Astrocyte (in vitro differentiated cells and primary cell): ENCODE measurements around the gene RASEF. TPM values are rescaled to one million over a fixed set of nuclear protein-coding genes. Genes with fewer than 3 reads are reported as not detected.

ENCODE experiments used
- DNase-seq: peaks from one replicate; pipeline ENCODE4 v3.0.0-alpha.2; 2010; ENCODE audit warnings: low read depth
- FAIRE-seq: peaks from 2 replicates; lab custom pipeline; 2011; peaks lifted over from hg19 to GRCh38; lab: Jason Lieb, UNC
- H2AFZ ChIP-seq: 2 replicates; pipeline ENCODE4 v1.6.0; 2012; ENCODE audit warnings: low read depth, low read length, inconsistent platforms
- H3K27ac ChIP-seq: 2 replicates; pipeline ENCODE4 v1.5.1; 2011; ENCODE audit warnings: low read depth, low read length, inconsistent platforms
- H3K27me3 ChIP-seq: 2 replicates; pipeline ENCODE4 v1.6.0; 2011; ENCODE audit warnings: low read length, inconsistent platforms; ENCODE audit not compliant: insufficient read depth
- H3K36me3 ChIP-seq: 2 replicates; pipeline ENCODE4 v1.5.1; 2011; ENCODE audit warnings: low read length, inconsistent platforms; ENCODE audit not compliant: insufficient read depth
- H3K4me1 ChIP-seq: 2 replicates; pipeline ENCODE4 v1.5.1; 2011; ENCODE audit warnings: low read length, inconsistent platforms; ENCODE audit not compliant: insufficient read depth
- H3K4me2 ChIP-seq: 2 replicates; pipeline ENCODE4 v1.6.0; 2012; ENCODE audit warnings: low read length, inconsistent platforms
- H3K4me3 ChIP-seq: 2 replicates; pipeline ENCODE4 v1.5.1; 2011; ENCODE audit warnings: low read depth, mild to moderate bottlenecking, low read length, inconsistent platforms; ENCODE audit not compliant: insufficient read depth
- H3K79me2 ChIP-seq: 2 replicates; pipeline ENCODE4 v1.6.0; 2012; ENCODE audit warnings: mild to moderate bottlenecking, low read length, inconsistent platforms; ENCODE audit not compliant: insufficient read depth
- H3K9ac ChIP-seq: 2 replicates; pipeline ENCODE4 v1.6.0; 2012; ENCODE audit warnings: mild to moderate bottlenecking, low read length, inconsistent platforms
- H3K9me3 ChIP-seq: 2 replicates; pipeline ENCODE4 v1.5.1; 2012; ENCODE audit warnings: low read depth, mild to moderate bottlenecking, low read length, inconsistent platforms; ENCODE audit not compliant: insufficient read depth
- H4K20me1 ChIP-seq: 2 replicates; pipeline ENCODE4 v1.6.0; 2012; ENCODE audit warnings: low read length, inconsistent platforms; ENCODE audit not compliant: insufficient read depth
- H3K27ac Mint-ChIP-seq: one replicate; pipeline ENCODE4 v1.8.0; 2021; ENCODE audit warnings: mild to moderate bottlenecking, mixed read lengths; ENCODE audit not compliant: unreplicated experiment
- H3K27me3 Mint-ChIP-seq: one replicate; pipeline ENCODE4 v1.8.0; 2021; ENCODE audit warnings: low read depth, mixed read lengths; ENCODE audit not compliant: unreplicated experiment
- H3K36me3 Mint-ChIP-seq: one replicate; pipeline ENCODE4 v1.8.0; 2021; ENCODE audit warnings: low read depth, mixed read lengths; ENCODE audit not compliant: unreplicated experiment
- H3K4me1 Mint-ChIP-seq: one replicate; pipeline ENCODE4 v1.8.0; 2021; ENCODE audit warnings: low read depth, mixed read lengths; ENCODE audit not compliant: unreplicated experiment
- H3K4me3 Mint-ChIP-seq: one replicate; pipeline ENCODE4 v1.8.0; 2021; ENCODE audit warnings: mild to moderate bottlenecking, moderate library complexity, mixed read lengths; ENCODE audit not compliant: unreplicated experiment
- H3K9me3 Mint-ChIP-seq: one replicate; pipeline ENCODE4 v1.8.0; 2021; ENCODE audit warnings: mild to moderate bottlenecking, mixed read lengths; ENCODE audit not compliant: unreplicated experiment
- EZH2 ChIP-seq: IDR thresholded peaks from 2 replicates; pipeline ENCODE4 v1.6.1; 2012; ENCODE audit warnings: mild to moderate bottlenecking, low read length, inconsistent platforms; ENCODE audit not compliant: insufficient read depth
- total RNA-seq: library from RNA; stranded (reverse); gene quantifications from 2 replicates; pipeline ENCODE4 v1.2.1, GENCODE V29; 2021
- TF ChIP-seq, protein P1 (sequence below): IDR thresholded peaks from 2 replicates; pipeline ENCODE4 v1.5.1; 2011; ENCODE audit warnings: low read depth, mild to moderate bottlenecking, inconsistent platforms, low read length, moderate library complexity; ENCODE audit not compliant: insufficient read depth

RASEF gene
- total RNA-seq, 1 donor from 2014 or later, result 0.91 TPM

DNA sequence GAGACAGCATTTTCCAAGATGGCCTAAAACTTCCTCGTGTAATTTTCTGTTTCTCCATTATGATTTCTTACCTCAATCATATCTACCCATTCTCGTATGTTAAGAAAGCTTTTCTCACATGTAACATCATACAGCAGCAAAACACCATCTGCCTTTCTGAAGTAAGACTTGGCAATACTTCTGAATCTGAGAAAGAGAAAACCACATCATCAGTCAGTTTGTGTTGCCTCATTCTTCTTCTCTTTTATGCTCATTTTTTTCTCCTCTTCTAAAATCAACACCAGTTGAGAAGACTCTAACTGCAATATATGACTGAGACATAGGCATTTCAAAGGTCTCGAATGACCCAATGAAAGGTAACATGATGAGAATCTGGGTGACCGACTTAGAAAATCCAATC is 66.0 kb downstream of the RASEF start:
- H4K20me1 ChIP-seq, result no peaks in the 10 kb centered on the region
- H3K27ac ChIP-seq, result no peak overlapping the region
- H3K27me3 Mint-ChIP-seq, result no peaks in the 10 kb centered on the region
- no peak overlapping the region for H2AFZ ChIP-seq
- H3K4me3 ChIP-seq, result no peak overlapping the region
- H3K36me3 ChIP-seq, result no peaks in the 10 kb centered on the region
- no peaks in the 10 kb centered on the region for H3K9me3 Mint-ChIP-seq
- TF ChIP-seq EZH2, result no peak
- TF ChIP-seq, protein P1, sequence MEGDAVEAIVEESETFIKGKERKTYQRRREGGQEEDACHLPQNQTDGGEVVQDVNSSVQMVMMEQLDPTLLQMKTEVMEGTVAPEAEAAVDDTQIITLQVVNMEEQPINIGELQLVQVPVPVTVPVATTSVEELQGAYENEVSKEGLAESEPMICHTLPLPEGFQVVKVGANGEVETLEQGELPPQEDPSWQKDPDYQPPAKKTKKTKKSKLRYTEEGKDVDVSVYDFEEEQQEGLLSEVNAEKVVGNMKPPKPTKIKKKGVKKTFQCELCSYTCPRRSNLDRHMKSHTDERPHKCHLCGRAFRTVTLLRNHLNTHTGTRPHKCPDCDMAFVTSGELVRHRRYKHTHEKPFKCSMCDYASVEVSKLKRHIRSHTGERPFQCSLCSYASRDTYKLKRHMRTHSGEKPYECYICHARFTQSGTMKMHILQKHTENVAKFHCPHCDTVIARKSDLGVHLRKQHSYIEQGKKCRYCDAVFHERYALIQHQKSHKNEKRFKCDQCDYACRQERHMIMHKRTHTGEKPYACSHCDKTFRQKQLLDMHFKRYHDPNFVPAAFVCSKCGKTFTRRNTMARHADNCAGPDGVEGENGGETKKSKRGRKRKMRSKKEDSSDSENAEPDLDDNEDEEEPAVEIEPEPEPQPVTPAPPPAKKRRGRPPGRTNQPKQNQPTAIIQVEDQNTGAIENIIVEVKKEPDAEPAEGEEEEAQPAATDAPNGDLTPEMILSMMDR, result no peak
- H3K4me1 ChIP-seq, result no peaks in the 10 kb centered on the region
- no peaks in the 10 kb centered on the region for H3K79me2 ChIP-seq
- H3K4me1 Mint-ChIP-seq, result peaks cover 7% of the 10 kb centered on the region
- H3K4me2 ChIP-seq, result no peak overlapping the region
- H3K27ac Mint-ChIP-seq, result no peak overlapping the region
- no peaks in the 10 kb centered on the region for H3K27me3 ChIP-seq
- FAIRE-seq, result no peak
- peaks cover 2% of the 10 kb centered on the region for H3K36me3 Mint-ChIP-seq
- no peak overlapping the region for H3K9ac ChIP-seq
- no peak overlapping the region for H3K4me3 Mint-ChIP-seq
- peak; percentile 83 for DNase-seq
- no peaks in the 10 kb centered on the region for H3K9me3 ChIP-seq

DNA sequence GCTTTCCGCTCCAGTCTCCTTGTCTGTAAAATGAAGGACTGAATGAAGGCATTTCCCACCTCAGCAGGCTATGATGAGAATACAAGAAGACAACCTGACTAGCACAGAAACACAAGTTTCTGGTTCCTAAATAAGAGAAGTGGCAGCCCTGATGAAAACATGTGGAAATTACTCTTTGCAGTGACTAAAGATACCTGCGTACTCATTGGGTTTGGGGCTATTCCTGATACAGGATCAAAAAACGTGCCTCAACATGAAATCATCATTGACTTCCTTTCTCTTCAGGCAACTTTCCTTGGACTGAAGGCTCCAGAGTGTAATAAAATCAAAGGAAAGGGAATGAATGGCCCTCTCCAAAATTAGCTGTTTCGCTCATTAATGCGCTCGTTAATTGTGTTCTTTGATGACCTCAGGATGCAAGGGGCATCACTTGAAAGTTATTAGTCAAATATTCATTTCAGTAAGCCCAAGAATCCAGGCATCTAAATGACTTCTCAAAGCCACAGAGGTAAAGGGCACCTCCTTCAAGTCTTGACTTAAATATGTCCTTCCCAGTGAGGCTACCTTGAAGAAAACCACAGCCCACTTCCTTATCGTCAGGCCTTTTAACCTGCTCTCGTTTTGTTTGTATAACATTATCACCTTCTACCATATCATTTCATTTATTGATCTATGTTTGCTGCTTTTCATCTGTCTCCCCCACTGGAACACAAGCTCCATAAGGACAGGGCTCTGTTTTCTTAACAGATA is 68.9 kb downstream of the RASEF start:
- H3K4me3 Mint-ChIP-seq, result no peak overlapping the region
- FAIRE-seq (no peak), DNase-seq (no peak)
- no peak overlapping the region for H3K4me2 ChIP-seq
- no peaks in the 10 kb centered on the region for H4K20me1 ChIP-seq
- H3K27me3 ChIP-seq, result no peaks in the 10 kb centered on the region
- peaks cover 2% of the 10 kb centered on the region for H3K36me3 Mint-ChIP-seq
- no peaks in the 10 kb centered on the region for H3K27me3 Mint-ChIP-seq
- H3K4me3 ChIP-seq, result no peak overlapping the region
- H3K4me1 Mint-ChIP-seq, result peaks cover 2% of the 10 kb centered on the region
- no peak overlapping the region for H2AFZ ChIP-seq
- H3K36me3 ChIP-seq, result no peaks in the 10 kb centered on the region
- TF ChIP-seq EZH2, result no peak
- TF ChIP-seq, protein P1, result no peak
- H3K4me1 ChIP-seq, result no peaks in the 10 kb centered on the region
- H3K27ac Mint-ChIP-seq, result no peak overlapping the region
- no peaks in the 10 kb centered on the region for H3K9me3 ChIP-seq
- no peaks in the 10 kb centered on the region for H3K79me2 ChIP-seq
- H3K27ac ChIP-seq, result no peak overlapping the region
- no peaks in the 10 kb centered on the region for H3K9me3 Mint-ChIP-seq
- no peak overlapping the region for H3K9ac ChIP-seq

DNA sequence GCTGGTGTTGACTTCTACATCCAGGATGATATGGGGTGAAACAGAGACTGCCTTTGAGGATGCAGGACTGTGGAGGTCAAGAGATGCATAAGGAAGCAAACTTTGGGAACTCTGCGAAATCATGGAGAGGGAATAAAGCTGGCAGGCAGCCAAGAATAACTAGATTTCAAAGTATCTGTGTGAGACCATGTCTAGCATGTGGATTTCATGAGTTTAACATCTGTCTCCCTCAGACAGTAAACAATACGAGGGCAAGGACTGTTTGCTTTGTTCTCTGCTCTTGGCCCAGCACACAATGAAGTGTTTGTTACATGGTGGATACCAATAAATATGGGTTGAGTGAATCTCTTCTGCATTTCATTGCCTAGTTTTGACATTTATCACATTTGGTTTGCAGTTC is 71.3 kb downstream of the RASEF start:
- Histone ChIP-seq H2AFZ (no peak overlapping the region), H3K9me3 (no peaks in the 10 kb centered on the region), H3K36me3 (no peaks in the 10 kb centered on the region), H3K79me2 (no peaks in the 10 kb centered on the region), H4K20me1 (no peaks in the 10 kb centered on the region), H3K27me3 (no peaks in the 10 kb centered on the region), H3K4me3 (no peak overlapping the region), H3K4me1 (no peaks in the 10 kb centered on the region), H3K27ac (no peak overlapping the region), H3K4me2 (no peak overlapping the region), H3K9ac (no peak overlapping the region)
- Mint-ChIP-seq H3K27me3 (no peaks in the 10 kb centered on the region), H3K36me3 (peaks cover 2% of the 10 kb centered on the region), H3K9me3 (no peaks in the 10 kb centered on the region), H3K27ac (no peak overlapping the region), H3K4me1 (peaks cover 2% of the 10 kb centered on the region), H3K4me3 (no peak overlapping the region)
- FAIRE-seq, result no peak
- DNase-seq, result no peak
- TF ChIP-seq, protein P1, result no peak
- no peak for TF ChIP-seq EZH2
